Gastrocnemius medialis (tissue), 4 donors: ENCODE data around the gene CPNE2. TPM values are rescaled to one million over a fixed set of nuclear protein-coding genes. Genes with fewer than 3 reads are reported as not detected.

Source experiments
- ATAC-seq, 2 donors: fragments of 150-250 bp; one replicate each; pipeline ENCODE4 v1.9.1; 2016
- DNase-seq, 2 donors: peaks; one replicate each; pipeline ENCODE4 v3.0.0-alpha.2; 2019
- H3K27ac ChIP-seq, 4 donors: fragments of 200-600 bp; sonication (generic); 1 replicate in 1 of 4; 2 replicates in 3 of 4; pipeline ENCODE4 v1.5.1; 2016 to 2018; ENCODE audit warnings: mild to moderate bottlenecking in 2 of 4, moderate library complexity in 1 of 4
- H3K27me3 ChIP-seq, 3 donors: fragments of 200-600 bp; sonication (generic) in 2 of 3; 1 replicate in 1 of 3; 2 replicates in 2 of 3; pipeline versions ENCODE4 v1.5.1 to v1.6.0; 2016 to 2019; ENCODE audit warnings: mild to moderate bottlenecking in 1 of 3, moderate library complexity in 1 of 3
- H3K36me3 ChIP-seq, 2 donors: fragments of 200-600 bp; sonication (generic) in 1 of 2; one replicate each; pipeline ENCODE4 v1.5.1; 2017 to 2018
- H3K4me1 ChIP-seq, 2 donors: fragments of 200-600 bp; sonication (generic) in 1 of 2; one replicate each; pipeline ENCODE4 v1.5.1; 2016 to 2017; ENCODE audit warnings: mild to moderate bottlenecking in 2 of 2
- H3K4me3 ChIP-seq, 4 donors: fragments of 200-600 bp; sonication (generic) in 3 of 4; 1 replicate in 1 of 4; 2 replicates in 3 of 4; pipeline ENCODE4 v1.5.1; 2016 to 2019; ENCODE audit warnings: mild to moderate bottlenecking in 2 of 4
- H3K9me3 ChIP-seq, 3 donors: fragments of 200-600 bp; sonication (generic) in 2 of 3; 1 replicate in 1 of 3; 2 replicates in 2 of 3; pipeline ENCODE4 v1.5.1; 2016 to 2019
- POLR2A ChIP-seq, 2 donors: fragments of 450-650 bp; IDR thresholded peaks; one replicate each; pipeline ENCODE4 v1.6.1; 2017; ENCODE audit warnings: antibody characterized with exemption in 2 of 2, mild to moderate bottlenecking in 2 of 2, moderate library complexity in 2 of 2
- in situ Hi-C, 4 donors: fragments of 200-750 bp; cut with MboI; loops; one replicate each; pipeline versions ENCODE4 v1.15.0 to v1.8.0; 2017; ENCODE audit warnings: low sequenced_read_pairs in 4 of 4
- intact Hi-C: fragments of 100-400 bp; cut with DNase I; formaldehyde crosslinking; loops from one replicate; pipeline ENCODE4 v1.15.1; 2023; ENCODE audit warnings: low total_unique reads
- total RNA-seq, 4 donors: library from RNA; depleted of rRNA; stranded (reverse); fragments of >200 nt; gene quantifications; one replicate each; pipeline versions ENCODE4 v1.1.0 to v1.2.3, GENCODE V29; 2016
- TF ChIP-seq, protein P1 (sequence below), 5 experiments: fragments of 450-650 bp in 3 of 5; fragments of 200-600 bp in 2 of 5; sonication (generic) in 2 of 5; IDR thresholded peaks in 4 of 5; conservative IDR thresholded peaks in 1 of 5; 1 replicate in 4 of 5; 2 replicates in 1 of 5; pipeline ENCODE4 v1.5.1; 2016 to 2019; ENCODE audit warnings: antibody characterized with exemption in 5 of 5, mild to moderate bottlenecking in 3 of 5, moderate library complexity in 3 of 5

CPNE2 gene
- total RNA-seq, 4 donors from 2014 or later = 11.7 to 20.0 (median 17.2) TPM

DNA sequence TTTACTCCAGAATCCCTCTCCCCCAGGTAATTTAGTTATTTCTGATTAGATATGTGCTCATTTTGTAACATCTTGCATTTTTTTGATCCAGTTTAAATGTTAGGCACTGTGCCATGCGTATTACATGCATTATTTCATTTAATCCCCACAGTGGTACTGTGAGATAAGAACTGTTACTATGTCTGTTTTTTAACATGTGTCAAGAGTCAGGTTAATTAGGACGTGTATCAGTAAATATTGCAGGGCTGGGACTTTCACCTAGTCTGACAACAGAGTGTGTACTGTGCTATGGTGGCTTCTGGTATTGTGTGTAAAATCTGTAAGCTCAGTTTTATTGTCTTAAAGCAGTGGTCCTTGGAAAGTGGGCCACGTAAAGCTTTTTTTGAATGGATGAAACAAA is 104.4 kb downstream of the CPNE2 start:
- in situ Hi-C loops = no loop called here
- Histone ChIP-seq H3K4me3 (no peak overlapping the region), H3K36me3 (no peaks in the 10 kb centered on the region), H3K27ac (no peak overlapping the region), H3K4me1 (peaks cover under 1 to 1% of the 10 kb centered on the region in 2 donors), H3K27me3 (no peaks in the 10 kb centered on the region), H3K9me3 (no peaks in the 10 kb centered on the region)
- TF ChIP-seq POLR2A (IDR thresholded peaks at IDR 0.05) = no peak
- TF ChIP-seq, protein P1, sequence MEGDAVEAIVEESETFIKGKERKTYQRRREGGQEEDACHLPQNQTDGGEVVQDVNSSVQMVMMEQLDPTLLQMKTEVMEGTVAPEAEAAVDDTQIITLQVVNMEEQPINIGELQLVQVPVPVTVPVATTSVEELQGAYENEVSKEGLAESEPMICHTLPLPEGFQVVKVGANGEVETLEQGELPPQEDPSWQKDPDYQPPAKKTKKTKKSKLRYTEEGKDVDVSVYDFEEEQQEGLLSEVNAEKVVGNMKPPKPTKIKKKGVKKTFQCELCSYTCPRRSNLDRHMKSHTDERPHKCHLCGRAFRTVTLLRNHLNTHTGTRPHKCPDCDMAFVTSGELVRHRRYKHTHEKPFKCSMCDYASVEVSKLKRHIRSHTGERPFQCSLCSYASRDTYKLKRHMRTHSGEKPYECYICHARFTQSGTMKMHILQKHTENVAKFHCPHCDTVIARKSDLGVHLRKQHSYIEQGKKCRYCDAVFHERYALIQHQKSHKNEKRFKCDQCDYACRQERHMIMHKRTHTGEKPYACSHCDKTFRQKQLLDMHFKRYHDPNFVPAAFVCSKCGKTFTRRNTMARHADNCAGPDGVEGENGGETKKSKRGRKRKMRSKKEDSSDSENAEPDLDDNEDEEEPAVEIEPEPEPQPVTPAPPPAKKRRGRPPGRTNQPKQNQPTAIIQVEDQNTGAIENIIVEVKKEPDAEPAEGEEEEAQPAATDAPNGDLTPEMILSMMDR (IDR thresholded peaks at IDR 0.05 in 4 of 5, conservative IDR thresholded peaks at IDR 0.05 in 1 of 5) = no peak
- ATAC-seq (no peak), DNase-seq (no peak)
- intact Hi-C loops = no loop called here

Other genes with a start within 250 kb of the CPNE2 start
- gene SLC12A3, start 227.4 kb upstream of the CPNE2 start, total RNA-seq = not detected
- gene HERPUD1, start 160.4 kb upstream of the CPNE2 start, total RNA-seq = 100 to 1,000 TPM; 110 to 281 (median 125) TPM
- gene CETP, start 130.6 kb upstream of the CPNE2 start, total RNA-seq = not detected
- gene NLRC5, start 103.0 kb upstream of the CPNE2 start, total RNA-seq = 1 to 10 TPM; 2.5 to 9.4 (median 5.1) TPM
- gene PSME3IP1, start 93.5 kb downstream of the CPNE2 start, total RNA-seq = 10 to 100 TPM; 43.8 to 57.6 (median 53.4) TPM
- 10 to 100 TPM; 15.4 to 24.1 (median 20.7) TPM for gene RSPRY1, start 93.7 kb downstream of the CPNE2 start, total RNA-seq
- 10 to 100 TPM; 25.5 to 52.6 (median 44.5) TPM for gene ARL2BP, start 152.7 kb downstream of the CPNE2 start, total RNA-seq
- 1 to 10 TPM; 1.2 to 6.2 (median 4.7) TPM for gene PLLP, start 192.1 kb downstream of the CPNE2 start, total RNA-seq